Inflammatory macrophage treated with lipopolysaccharide for 4 hours (primary cell): ENCODE data around the gene CCPG1.

Experiments used
- DNase-seq: peaks from one replicate; pipeline ENCODE4 v3.0.0-alpha.2; 2020

CCPG1 gene

GRCh38 chr15:55318588-55319494, 89.3 kb downstream of the CCPG1 start, which contains the start of the genes PIGB and PIGBOS1:
PIGB (plus strand) TSS chr15:55319222; CDS start chr15:55319251, 29 bp downstream.
PIGBOS1 (minus strand) TSS chr15:55319123; CDS start chr15:55317792, 1,331 bp downstream.
- peak; percentile 91 for DNase-seq
